B cell (primary cell): ENCODE measurements around the gene SENP5. TPM values are rescaled to one million over a fixed set of nuclear protein-coding genes. Genes with fewer than 3 reads are reported as not detected.

Source experiments
- ATAC-seq: fragments of 200-7000 bp; cut with Tn5 transposase; one replicate; pipeline ENCODE4 v1.10.0; 2021; ENCODE audit warnings: low read depth, mild to moderate bottlenecking, moderate number of reproducible peaks, moderate library complexity
- CTCF ChIA-PET: fragments of 350-600 bp; sonication (Branson Sonifier 250); formaldehyde crosslinking; loops from one replicate; lab custom pipeline; 2021; ENCODE audit warnings: antibody characterized with exemption, inconsistent platforms; lab: Charles Lee
- POLR2A ChIA-PET: fragments of 350-600 bp; sonication (Branson Sonifier 250); formaldehyde crosslinking; loops from one replicate; lab custom pipeline; 2021; ENCODE audit warnings: antibody characterized with exemption; lab: Charles Lee
- DNase-seq: peaks from one replicate; pipeline ENCODE4 v3.0.0; 2013
- H2AFZ ChIP-seq: 2 replicates; pipeline ENCODE4 v1.6.1; 2012; ENCODE audit warnings: mild to moderate bottlenecking, low read depth, low read length; ENCODE audit not compliant: insufficient read depth, poor library complexity, severe bottlenecking
- H3K27ac ChIP-seq, 2 donors: 1 replicate in 1 of 2; 2 replicates in 1 of 2; pipeline ENCODE4 v1.5.1; 2012 to 2013; ENCODE audit warnings: low read length in 2 of 2, mild to moderate bottlenecking in 2 of 2, moderate library complexity in 1 of 2
- H3K27me3 ChIP-seq, 4 experiments: fragments of 200-600 bp in 1 of 4; sonication (generic) in 1 of 4; replicated peaks in 1 of 4; 1 replicate in 2 of 4; 2 replicates in 2 of 4; pipeline versions ENCODE4 v1.6.1 to v1.7.0; 2013 to 2016; ENCODE audit warnings: low read length in 3 of 4, mild to moderate bottlenecking in 2 of 4, mixed read lengths in 1 of 4, moderate library complexity in 1 of 4; ENCODE audit not compliant: insufficient read depth in 4 of 4, control insufficient read depth in 3 of 4; ENCODE audit errors: control extremely low read depth in 1 of 4
- H3K36me3 ChIP-seq, 2 experiments: replicated peaks in 1 of 2; 1 replicate in 1 of 2; 2 replicates in 1 of 2; pipeline versions ENCODE4 v1.6.1 to v1.7.1; 2013; ENCODE audit warnings: low read length in 1 of 2; ENCODE audit not compliant: insufficient read depth in 2 of 2, control insufficient read depth in 1 of 2; ENCODE audit errors: control extremely low read depth in 1 of 2, extremely low read depth in 1 of 2
- H3K4me1 ChIP-seq, 2 donors: fragments of 200-600 bp in 1 of 2; sonication (generic) in 1 of 2; 1 replicate in 1 of 2; 2 replicates in 1 of 2; pipeline versions ENCODE4 v1.5.1 to v1.6.1; 2013 to 2017; ENCODE audit warnings: low read length in 2 of 2; ENCODE audit not compliant: control insufficient read depth in 2 of 2, insufficient read depth in 2 of 2
- H3K4me2 ChIP-seq: replicated peaks from 2 replicates; pipeline ENCODE3; 2012; ENCODE audit warnings: mild to moderate bottlenecking, low read depth, low read length; ENCODE audit not compliant: poor library complexity, severe bottlenecking
- H3K4me3 ChIP-seq, 5 experiments: fragments of 200-600 bp in 1 of 5; sonication (generic) in 1 of 5; 1 replicate in 3 of 5; 2 replicates in 2 of 5; pipeline versions ENCODE4 v1.5.1 to v1.7.0; 2011 to 2016; ENCODE audit warnings: low read length in 4 of 5, mild to moderate bottlenecking in 4 of 5, low read depth in 2 of 5, control low read depth in 1 of 5, moderate library complexity in 1 of 5; ENCODE audit not compliant: insufficient read depth in 1 of 5; ENCODE audit errors: control extremely low read depth in 1 of 5, extremely low read depth in 1 of 5
- H3K79me2 ChIP-seq: fragments of 200-600 bp; sonication (generic); one replicate; pipeline ENCODE4 v1.6.0; 2016; ENCODE audit warnings: low read length; ENCODE audit not compliant: control insufficient read depth, insufficient read depth
- H3K9ac ChIP-seq: fragments of 200-600 bp; sonication (generic); 2 replicates; pipeline ENCODE4 v1.6.1; 2017; ENCODE audit warnings: mild to moderate bottlenecking, low read length, moderate library complexity
- H3K9me3 ChIP-seq, 3 donors: one replicate each; pipeline versions ENCODE4 v1.6.1 to v1.7.1; 2013; ENCODE audit warnings: low read length in 2 of 3; ENCODE audit not compliant: control insufficient read depth in 2 of 3, insufficient read depth in 1 of 3; ENCODE audit errors: control extremely low read depth in 1 of 3
- H4K20me1 ChIP-seq: 2 replicates; pipeline ENCODE4 v1.6.0; 2012; ENCODE audit warnings: mild to moderate bottlenecking, low read length; ENCODE audit not compliant: insufficient read depth, control insufficient read depth, poor library complexity, severe bottlenecking
- H3K27ac Mint-ChIP-seq: one replicate; pipeline ENCODE4 v1.8.0; 2021; ENCODE audit warnings: mixed read lengths
- H3K27me3 Mint-ChIP-seq: one replicate; pipeline ENCODE4 v1.8.0; 2021; ENCODE audit warnings: mixed read lengths
- H3K4me1 Mint-ChIP-seq: one replicate; pipeline ENCODE4 v1.8.0; 2021; ENCODE audit warnings: mixed read lengths
- H3K4me3 Mint-ChIP-seq: one replicate; pipeline ENCODE4 v1.8.0; 2021; ENCODE audit warnings: mixed read lengths
- H3K9me3 Mint-ChIP-seq: one replicate; pipeline ENCODE4 v1.8.0; 2022; ENCODE audit warnings: mixed read lengths; ENCODE audit not compliant: insufficient read depth
- EZH2 ChIP-seq: IDR thresholded peaks from 2 replicates; pipeline ENCODE4 v1.6.1; 2012; ENCODE audit warnings: borderline replicate concordance, low read depth, mild to moderate bottlenecking, moderate library complexity, low read length; ENCODE audit not compliant: insufficient read depth, poor library complexity, severe bottlenecking
- WGBS: methylation state at CpG from one replicate; pipeline ENCODE4 v1.1.5; 2013; ENCODE audit warnings: missing lambda C conversion rate; ENCODE audit not compliant: insufficient coverage; 5-methylcytosine and 5-hydroxymethylcytosine counted together
- intact Hi-C: fragments of 100-400 bp; cut with micrococcal nuclease; formaldehyde crosslinking; loops from one replicate; pipeline ENCODE4 v1.10.0; 2022
- polyA plus RNA-seq: library from polyadenylated mRNA; depleted of rRNA; stranded (reverse); fragments of >200 nt; gene quantifications from 2 replicates; pipeline ENCODE4 v1.2.3, GENCODE V29; 2012
- total RNA-seq, 2 donors: library from RNA; stranded (reverse); fragments of 120-200 nt in 1 of 2; gene quantifications; 1 replicate in 1 of 2; 2 replicates in 1 of 2; pipeline versions ENCODE4 v1.2.3 to v1.2.4, GENCODE V29; 2013 to 2022
- TF ChIP-seq, protein P1 (sequence below): fragments of 200-600 bp; IDR thresholded peaks from one replicate; pipeline ENCODE4 v1.8.0; 2022; ENCODE audit warnings: antibody characterized with exemption, mild to moderate bottlenecking

Gene SENP5
- total and polyA plus RNA-seq, 2 donors (not counting 1 experiment from before 2014, with no cell fraction given) = 9.2 to 51.5 TPM

DNA sequence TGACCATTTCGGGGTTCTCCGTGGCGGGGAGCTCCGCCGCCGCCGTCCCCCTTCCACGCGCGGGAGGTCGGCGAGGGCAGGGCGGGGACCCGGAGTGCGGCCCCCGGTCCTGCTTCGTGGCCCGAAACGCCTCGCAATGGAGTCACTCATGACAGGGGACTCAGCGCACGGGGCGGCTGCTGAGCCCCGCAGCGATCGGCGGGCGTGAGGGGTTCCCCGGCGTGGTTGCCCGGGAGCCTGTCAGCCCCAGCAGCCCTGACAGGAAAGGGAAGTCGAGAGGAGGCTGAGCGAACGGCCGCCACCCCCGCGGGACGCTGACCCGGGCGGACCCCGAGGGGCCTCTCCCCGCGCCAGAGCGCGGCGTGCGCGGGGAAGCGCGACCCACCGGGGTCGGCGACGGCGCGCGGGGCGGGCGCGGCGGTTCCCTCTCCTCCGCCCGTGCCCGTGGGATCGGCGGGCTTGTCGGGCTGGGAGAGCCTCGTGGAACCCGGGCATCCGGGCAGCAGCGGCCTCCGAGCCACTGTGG, 101.5 kb downstream of the SENP5 start:
- ATAC-seq (peak; percentile 49), DNase-seq (peak; percentile 75)
- peak overlapping the region; percentile 90 for H2AFZ ChIP-seq
- H4K20me1 ChIP-seq = no peaks in the 10 kb centered on the region
- H3K79me2 ChIP-seq = no peaks in the 10 kb centered on the region
- Mint-ChIP-seq H3K27ac (peak overlapping the region; percentile 50), H3K4me3 (peak overlapping the region; percentile 87), H3K9me3 (no peaks in the 10 kb centered on the region), H3K4me1 (peaks cover 19% of the 10 kb centered on the region), H3K27me3 (peaks cover 5% of the 10 kb centered on the region)
- peaks cover 0 to 4% (median 1%) of the 10 kb centered on the region in 4 experiments for H3K27me3 ChIP-seq
- under 1% methylated on average over 72 of the region's 72 CpGs for WGBS
- intact Hi-C loops = loop anchor here (1.0 to 2.0 kb wide), 3 partner anchors 26 to 257 kb away; partner anchors contain the start of genes CEP19, NCBP2, PIGX and SENP5
- TF ChIP-seq, protein P1, sequence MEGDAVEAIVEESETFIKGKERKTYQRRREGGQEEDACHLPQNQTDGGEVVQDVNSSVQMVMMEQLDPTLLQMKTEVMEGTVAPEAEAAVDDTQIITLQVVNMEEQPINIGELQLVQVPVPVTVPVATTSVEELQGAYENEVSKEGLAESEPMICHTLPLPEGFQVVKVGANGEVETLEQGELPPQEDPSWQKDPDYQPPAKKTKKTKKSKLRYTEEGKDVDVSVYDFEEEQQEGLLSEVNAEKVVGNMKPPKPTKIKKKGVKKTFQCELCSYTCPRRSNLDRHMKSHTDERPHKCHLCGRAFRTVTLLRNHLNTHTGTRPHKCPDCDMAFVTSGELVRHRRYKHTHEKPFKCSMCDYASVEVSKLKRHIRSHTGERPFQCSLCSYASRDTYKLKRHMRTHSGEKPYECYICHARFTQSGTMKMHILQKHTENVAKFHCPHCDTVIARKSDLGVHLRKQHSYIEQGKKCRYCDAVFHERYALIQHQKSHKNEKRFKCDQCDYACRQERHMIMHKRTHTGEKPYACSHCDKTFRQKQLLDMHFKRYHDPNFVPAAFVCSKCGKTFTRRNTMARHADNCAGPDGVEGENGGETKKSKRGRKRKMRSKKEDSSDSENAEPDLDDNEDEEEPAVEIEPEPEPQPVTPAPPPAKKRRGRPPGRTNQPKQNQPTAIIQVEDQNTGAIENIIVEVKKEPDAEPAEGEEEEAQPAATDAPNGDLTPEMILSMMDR = no peak
- TF ChIP-seq EZH2 = no peak
- no peaks in the 10 kb centered on the region for H3K9me3 ChIP-seq
- POLR2A ChIA-PET = interaction anchor here (1.0 to 1.7 kb wide), 2 partner anchors 27 to 131 kb away, joined by 5 to 8 read pairs; partner anchors contain the start of gene NCBP2
- H3K4me3 ChIP-seq = peak overlapping the region; percentile 46 to 82 (median 68)
- H3K4me2 ChIP-seq = peak overlapping the region; percentile 98
- CTCF ChIA-PET = interaction anchor here (0.7 to 5.4 kb wide), 20 partner anchors 8 to 440 kb away, joined by 3 to 66 read pairs (median 4); partner anchors contain the start of genes NCBP2 and SENP5
- H3K36me3 ChIP-seq = no peaks in the 10 kb centered on the region
- peak overlapping the region; percentile 76 for H3K9ac ChIP-seq
- H3K4me1 ChIP-seq = peaks cover 5 to 11% of the 10 kb centered on the region in 2 donors
- H3K27ac ChIP-seq = no peak overlapping the region
